Mesenchymal stem cell (in vitro differentiated cells and primary cell): Measurements from ENCODE around the gene PTPRN.

Experiments
- DNase-seq: peaks from one replicate; pipeline ENCODE4 v3.0.0-alpha.2; 2013
- H2AFZ ChIP-seq: one replicate; pipeline ENCODE4 v1.6.1; 2013; ENCODE audit warnings: low read depth, mild to moderate bottlenecking, control low read depth, inconsistent platforms, low read length, moderate library complexity
- H2AK5ac ChIP-seq: 2 replicates; pipeline ENCODE4 v1.6.1; 2013; ENCODE audit warnings: low read length, moderate library complexity, mild to moderate bottlenecking, inconsistent platforms; ENCODE audit not compliant: severe bottlenecking
- H2BK120ac ChIP-seq: one replicate; pipeline ENCODE4 v1.6.1; 2013; ENCODE audit warnings: low read depth, mild to moderate bottlenecking, inconsistent platforms, low read length, moderate library complexity
- H2BK12ac ChIP-seq, 2 experiments: one replicate each; pipeline ENCODE4 v1.6.1; 2013; ENCODE audit warnings: inconsistent platforms in 2 of 2, low read length in 2 of 2, mild to moderate bottlenecking in 2 of 2, moderate library complexity in 2 of 2, control low read depth in 1 of 2
- H2BK15ac ChIP-seq: one replicate; pipeline ENCODE4 v1.6.1; 2013; ENCODE audit warnings: mild to moderate bottlenecking, low read depth, inconsistent platforms; ENCODE audit not compliant: poor library complexity, severe bottlenecking
- H2BK5ac ChIP-seq: 2 replicates; pipeline ENCODE4 v1.6.1; 2013; ENCODE audit warnings: low read depth, mild to moderate bottlenecking, low read length, control low read depth, inconsistent platforms; ENCODE audit not compliant: poor library complexity, severe bottlenecking
- H3K14ac ChIP-seq, 2 experiments: one replicate each; pipeline ENCODE4 v1.6.1; 2013; ENCODE audit warnings: inconsistent platforms in 2 of 2, low read length in 2 of 2, control low read depth in 1 of 2, mild to moderate bottlenecking in 1 of 2, moderate library complexity in 1 of 2
- H3K18ac ChIP-seq, 2 experiments: one replicate each; pipeline ENCODE4 v1.6.1; 2013; ENCODE audit warnings: inconsistent platforms in 2 of 2, low read length in 2 of 2, control low read depth in 1 of 2, low read depth in 1 of 2, mild to moderate bottlenecking in 1 of 2
- H3K23ac ChIP-seq, 2 experiments: one replicate each; pipeline ENCODE4 v1.6.1; 2013; ENCODE audit warnings: inconsistent platforms in 2 of 2, low read length in 2 of 2, mild to moderate bottlenecking in 2 of 2, moderate library complexity in 2 of 2, control low read depth in 1 of 2
- H3K27ac ChIP-seq: 2 replicates; pipeline ENCODE4 v1.5.1; 2013; ENCODE audit warnings: mild to moderate bottlenecking, moderate library complexity, low read length, control low read depth, inconsistent platforms; ENCODE audit not compliant: poor library complexity, severe bottlenecking
- H3K27me3 ChIP-seq, 2 experiments: 2 replicates each; pipeline versions ENCODE4 v1.6.1 to v1.7.0; 2013; ENCODE audit warnings: low read length in 2 of 2, mild to moderate bottlenecking in 2 of 2, moderate library complexity in 2 of 2, control low read depth in 1 of 2, inconsistent platforms in 1 of 2; ENCODE audit not compliant: control insufficient read depth in 1 of 2, insufficient read depth in 1 of 2
- H3K36me3 ChIP-seq, 2 experiments: 2 replicates each; pipeline versions ENCODE4 v1.6.1 to v1.7.0; 2013; ENCODE audit warnings: low read length in 2 of 2, control low read depth in 1 of 2, inconsistent platforms in 1 of 2, low read depth in 1 of 2, mild to moderate bottlenecking in 1 of 2; ENCODE audit not compliant: insufficient read depth in 2 of 2, control insufficient read depth in 1 of 2
- H3K4ac ChIP-seq, 2 experiments: one replicate each; pipeline ENCODE4 v1.6.1; 2013; ENCODE audit warnings: inconsistent platforms in 2 of 2, low read length in 2 of 2, mild to moderate bottlenecking in 2 of 2, moderate library complexity in 2 of 2, control low read depth in 1 of 2, low read depth in 1 of 2
- H3K4me1 ChIP-seq: 2 replicates; pipeline ENCODE4 v1.6.1; 2013; ENCODE audit warnings: low read depth, low read length, control low read depth; ENCODE audit not compliant: control insufficient read depth, insufficient read depth
- H3K4me2 ChIP-seq: 2 replicates; pipeline ENCODE4 v1.6.1; 2013; ENCODE audit warnings: low read length, mild to moderate bottlenecking, inconsistent platforms; ENCODE audit not compliant: poor library complexity, severe bottlenecking
- H3K4me3 ChIP-seq, 2 experiments: 2 replicates each; pipeline versions ENCODE4 v1.5.1 to v1.7.0; 2013; ENCODE audit warnings: low read length in 2 of 2, mild to moderate bottlenecking in 2 of 2, control low read depth in 1 of 2, low read depth in 1 of 2; ENCODE audit not compliant: insufficient read depth in 1 of 2
- H3K79me1 ChIP-seq: replicated peaks from 2 replicates; pipeline ENCODE4 v1.6.1; 2013; ENCODE audit warnings: mild to moderate bottlenecking, control low read depth, low read length, inconsistent platforms; ENCODE audit not compliant: poor library complexity, severe bottlenecking
- H3K9ac ChIP-seq: 2 replicates; pipeline ENCODE4 v1.7.0; 2013; ENCODE audit warnings: mild to moderate bottlenecking, low read length, moderate library complexity
- H3K9me3 ChIP-seq: 2 replicates; pipeline ENCODE4 v1.7.0; 2013; ENCODE audit warnings: mild to moderate bottlenecking, low read length; ENCODE audit not compliant: control insufficient read depth
- H4K8ac ChIP-seq: one replicate; pipeline ENCODE4 v1.6.1; 2013; ENCODE audit warnings: inconsistent platforms, mild to moderate bottlenecking, low read length, moderate library complexity
- H4K91ac ChIP-seq: one replicate; pipeline ENCODE4 v1.6.1; 2013; ENCODE audit warnings: mild to moderate bottlenecking, low read length, inconsistent platforms
- WGBS: methylation state at CpG from one replicate; pipeline ENCODE4 v1.1.7; 2013; ENCODE audit warnings: mixed read lengths; 5-methylcytosine and 5-hydroxymethylcytosine counted together

PTPRN gene

GRCh38 chr2:219331560-219332213, 22.5 kb upstream of the PTPRN start:
- H2AFZ ChIP-seq: no peak overlapping the region
- peaks cover 4% of the 10 kb centered on the region for H3K4me1 ChIP-seq
- H2BK12ac ChIP-seq: no peak overlapping the region
- no peak overlapping the region for H4K91ac ChIP-seq
- no peak overlapping the region for H3K14ac ChIP-seq
- H3K27me3 ChIP-seq: peaks cover 84% of the 10 kb centered on the region in 2 experiments
- no peak overlapping the region for H2BK120ac ChIP-seq
- no peak overlapping the region for H3K27ac ChIP-seq
- H3K18ac ChIP-seq: no peak overlapping the region
- H3K9ac ChIP-seq: no peak overlapping the region
- no peaks in the 10 kb centered on the region for H3K36me3 ChIP-seq
- no peak overlapping the region for H3K23ac ChIP-seq
- DNase-seq: peak; percentile 37
- WGBS: 18% methylated on average over 33 of the region's 39 CpGs
- H3K4me3 ChIP-seq: peak overlapping the region in 1 of 2 experiments; percentile 13
- H2BK15ac ChIP-seq: no peak overlapping the region
- H3K4me2 ChIP-seq: no peak overlapping the region
- no peak overlapping the region for H2BK5ac ChIP-seq
- no peak overlapping the region for H3K4ac ChIP-seq
- H4K8ac ChIP-seq: no peak overlapping the region
- peaks cover 10% of the 10 kb centered on the region for H3K9me3 ChIP-seq
- H3K79me1 ChIP-seq: no peaks in the 10 kb centered on the region
- H2AK5ac ChIP-seq: no peak overlapping the region

DNA sequence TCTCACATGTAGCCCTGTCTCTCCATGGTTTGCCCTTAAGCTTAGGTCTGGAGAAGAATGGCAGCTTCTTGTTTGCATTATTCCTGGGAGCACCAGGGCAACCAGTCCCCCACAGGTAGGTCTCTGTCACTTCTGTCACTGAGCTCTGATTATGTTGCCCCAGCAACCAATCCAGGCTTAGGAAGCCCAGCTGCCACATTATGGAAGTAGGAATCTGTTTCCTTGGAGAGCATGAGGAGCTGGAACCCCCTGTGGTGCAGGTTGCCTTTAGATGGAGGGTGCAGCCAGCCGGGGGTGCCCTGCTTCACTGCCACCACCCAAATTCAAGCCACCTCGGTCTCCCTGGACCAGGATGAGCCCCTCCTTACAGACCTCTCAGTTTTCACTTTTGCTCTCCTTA, 18.5 kb upstream of the PTPRN start:
- H3K4me1 ChIP-seq: peaks cover 4% of the 10 kb centered on the region
- no peak overlapping the region for H2BK120ac ChIP-seq
- peaks cover 89 to 92% of the 10 kb centered on the region in 2 experiments for H3K27me3 ChIP-seq
- H3K4ac ChIP-seq: no peak overlapping the region
- 46% methylated on average over 2 of the region's 2 CpGs for WGBS
- no peak overlapping the region for H3K4me2 ChIP-seq
- H3K79me1 ChIP-seq: no peaks in the 10 kb centered on the region
- no peaks in the 10 kb centered on the region for H3K9me3 ChIP-seq
- H4K8ac ChIP-seq: no peak overlapping the region
- H3K18ac ChIP-seq: no peak overlapping the region
- no peak overlapping the region for H3K14ac ChIP-seq
- no peak overlapping the region for H2AFZ ChIP-seq
- H2BK5ac ChIP-seq: no peak overlapping the region
- no peak overlapping the region for H2BK15ac ChIP-seq
- H3K9ac ChIP-seq: no peak overlapping the region
- DNase-seq: no peak
- no peaks in the 10 kb centered on the region for H3K36me3 ChIP-seq
- no peak overlapping the region for H2BK12ac ChIP-seq
- H3K27ac ChIP-seq: no peak overlapping the region
- no peak overlapping the region for H2AK5ac ChIP-seq
- no peak overlapping the region for H4K91ac ChIP-seq
- no peak overlapping the region for H3K23ac ChIP-seq
- H3K4me3 ChIP-seq: no peak overlapping the region

DNA sequence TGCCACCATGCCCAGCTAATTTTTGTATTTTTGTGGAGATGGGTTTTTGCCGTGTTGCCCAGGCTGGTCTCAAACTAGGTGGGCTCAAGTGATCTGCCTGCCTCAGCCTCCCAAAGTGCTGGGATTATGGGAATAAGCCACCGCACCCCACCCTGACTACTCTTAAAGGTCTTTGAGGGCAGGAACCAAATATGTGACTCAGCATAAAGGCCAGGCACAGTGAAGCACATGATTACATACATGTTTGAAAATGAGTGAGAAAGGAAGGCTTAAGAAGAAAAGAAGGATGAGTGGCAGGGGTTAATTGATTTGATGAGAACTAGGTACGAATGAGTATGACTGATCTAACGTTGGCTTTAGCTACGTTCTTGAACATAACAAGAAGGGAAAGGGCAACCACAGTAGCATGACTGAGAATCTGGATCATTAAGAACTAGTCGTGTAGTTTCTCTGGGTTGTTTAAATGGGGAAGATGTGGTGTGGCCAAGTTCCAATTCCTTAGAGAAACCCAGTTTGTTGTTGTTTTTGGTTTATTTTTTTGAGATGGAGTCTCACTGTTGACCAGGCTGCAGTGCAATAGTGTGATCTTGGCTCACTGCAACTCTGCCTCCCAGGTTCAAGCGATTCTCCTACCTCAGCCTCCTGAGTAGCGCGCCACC, 16.6 kb upstream of the PTPRN start:
- Histone ChIP-seq H3K27ac (no peak overlapping the region), H3K14ac (no peak overlapping the region), H4K8ac (no peak overlapping the region), H3K27me3 (peaks cover 85 to 87% of the 10 kb centered on the region in 2 experiments), H3K9me3 (no peaks in the 10 kb centered on the region), H3K36me3 (no peaks in the 10 kb centered on the region), H2BK5ac (no peak overlapping the region), H3K9ac (no peak overlapping the region), H2BK12ac (no peak overlapping the region), H3K4me2 (no peak overlapping the region), H2BK15ac (no peak overlapping the region), H3K79me1 (no peaks in the 10 kb centered on the region), H3K18ac (no peak overlapping the region), H2AFZ (no peak overlapping the region), H2AK5ac (no peak overlapping the region), H2BK120ac (no peak overlapping the region), H4K91ac (no peak overlapping the region), H3K4me3 (no peak overlapping the region), H3K4ac (no peak overlapping the region), H3K4me1 (no peaks in the 10 kb centered on the region), H3K23ac (no peak overlapping the region)
- WGBS: 81% methylated on average over 9 of the region's 9 CpGs
- no peak for DNase-seq

DNA sequence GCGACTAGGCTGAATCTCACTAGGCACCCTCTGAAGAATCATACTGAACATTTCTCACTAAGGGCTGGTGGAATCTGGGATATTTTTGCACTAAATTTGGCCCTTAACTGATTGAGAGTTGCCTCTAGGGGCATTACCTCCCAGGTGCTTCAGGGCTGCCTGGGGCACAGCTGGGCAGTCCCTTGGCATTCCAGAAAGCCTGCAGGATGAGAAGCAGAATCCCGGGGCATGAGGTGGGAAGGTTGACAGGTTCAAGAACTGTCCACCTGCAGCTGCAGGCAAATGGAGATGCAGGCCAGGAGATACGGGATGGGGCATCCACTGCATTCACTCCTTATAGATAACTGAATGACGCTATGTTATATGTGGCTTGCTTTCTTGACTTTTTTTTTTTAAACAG, 15.9 kb upstream of the PTPRN start:
- no peak overlapping the region for H2BK120ac ChIP-seq
- no peak overlapping the region for H2BK12ac ChIP-seq
- H3K14ac ChIP-seq: no peak overlapping the region
- no peak overlapping the region for H2AFZ ChIP-seq
- H3K18ac ChIP-seq: no peak overlapping the region
- no peak overlapping the region for H2AK5ac ChIP-seq
- DNase-seq: no peak
- WGBS: 100% methylated on average over 3 of the region's 4 CpGs
- H3K9me3 ChIP-seq: no peaks in the 10 kb centered on the region
- no peak overlapping the region for H3K4me2 ChIP-seq
- no peaks in the 10 kb centered on the region for H3K79me1 ChIP-seq
- no peaks in the 10 kb centered on the region for H3K36me3 ChIP-seq
- no peaks in the 10 kb centered on the region for H3K4me1 ChIP-seq
- H3K27me3 ChIP-seq: peaks cover 79 to 81% of the 10 kb centered on the region in 2 experiments
- H3K9ac ChIP-seq: no peak overlapping the region
- H2BK5ac ChIP-seq: no peak overlapping the region
- H3K4ac ChIP-seq: no peak overlapping the region
- H3K27ac ChIP-seq: no peak overlapping the region
- no peak overlapping the region for H4K91ac ChIP-seq
- H3K23ac ChIP-seq: no peak overlapping the region
- no peak overlapping the region for H3K4me3 ChIP-seq
- no peak overlapping the region for H2BK15ac ChIP-seq
- H4K8ac ChIP-seq: no peak overlapping the region
